Neural crest cell (in vitro differentiated cells): ENCODE measurements around the gene PUSL1. TPM values are rescaled to one million over a fixed set of nuclear protein-coding genes. Genes with fewer than 3 reads are reported as not detected.
A peak's percentile ranks its signal among the peaks of the same experiment; 100 is the strongest.
"Not testable (repeated sequence)": the region's sequence is repeated elsewhere in the genome, so short reads cannot be mapped to it uniquely, and the experiment has no call there.

Experiments
- DNase-seq: peaks from one replicate; pipeline ENCODE4 v3.0.0; 2021; ENCODE audit warnings: low read depth, mixed read lengths, low spot score
- H3K27ac Mint-ChIP-seq: one replicate; pipeline ENCODE4 v1.8.0; 2021; ENCODE audit warnings: mild to moderate bottlenecking, mixed read lengths; ENCODE audit not compliant: unreplicated experiment
- H3K27me3 Mint-ChIP-seq: 2 replicates; pipeline ENCODE4 v1.8.0; 2021; ENCODE audit warnings: low read depth, mild to moderate bottlenecking, mixed read lengths
- H3K36me3 Mint-ChIP-seq: 2 replicates; pipeline ENCODE4 v1.8.0; 2021; ENCODE audit warnings: low read depth, mild to moderate bottlenecking, mixed read lengths
- H3K4me1 Mint-ChIP-seq: 2 replicates; pipeline ENCODE4 v1.8.0; 2021; ENCODE audit warnings: mixed read lengths
- H3K4me3 Mint-ChIP-seq: one replicate; pipeline ENCODE4 v1.8.0; 2021; ENCODE audit warnings: mild to moderate bottlenecking, mixed read lengths
- H3K9me3 Mint-ChIP-seq: 2 replicates; pipeline ENCODE4 v1.8.0; 2021; ENCODE audit warnings: mixed read lengths
- CTCF ChIP-seq: fragments of 200-600 bp; sonication (generic); conservative IDR thresholded peaks from 2 replicates; pipeline ENCODE4 v1.5.0; 2021; ENCODE audit warnings: antibody characterized with exemption, mild to moderate bottlenecking
- total RNA-seq: library from RNA; stranded (reverse); gene quantifications from 2 replicates; pipeline ENCODE4 v1.2.1, GENCODE V29; 2021

The PUSL1 gene
- total RNA-seq, 1 donor from 2014 or later, result 27.9 TPM

DNA sequence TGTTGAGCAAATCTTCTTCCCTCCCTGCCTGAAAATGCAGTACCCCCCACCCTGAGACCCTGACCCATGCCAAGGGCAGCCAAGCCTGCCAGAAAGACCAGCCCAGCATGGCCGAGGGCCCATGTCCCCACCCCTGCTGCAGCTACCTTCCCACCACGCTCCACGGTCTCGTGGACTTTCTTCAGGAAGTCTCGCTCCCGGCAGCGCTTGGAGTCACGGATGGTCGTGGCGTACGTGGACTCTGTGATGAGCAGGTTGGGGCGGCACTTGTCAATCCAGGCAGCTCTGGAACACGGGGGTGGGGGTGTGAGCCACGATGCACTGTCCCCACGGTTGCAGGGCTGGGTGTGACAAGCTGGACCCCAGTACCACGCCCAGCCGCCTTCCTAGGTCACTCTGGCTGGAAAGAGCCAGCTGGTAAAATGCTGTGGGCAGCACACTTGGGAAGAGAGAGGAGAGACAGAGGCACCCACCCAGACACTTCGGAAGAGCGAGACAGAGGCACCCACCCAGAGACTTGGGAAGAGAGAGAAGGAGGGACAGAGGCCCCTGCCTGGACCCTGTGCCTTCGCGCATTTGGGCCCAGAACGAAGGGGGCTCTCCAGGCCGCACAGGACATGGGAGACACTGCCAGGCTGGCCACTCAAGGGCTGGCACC lies 6.4 kb downstream of the PUSL1 start:
- Mint-ChIP-seq H3K27ac (no peak overlapping the region), H3K4me3 (peak overlapping the region; percentile 23), H3K9me3 (no peaks in the 10 kb centered on the region), H3K27me3 (no peaks in the 10 kb centered on the region), H3K36me3 (peaks cover 2% of the 10 kb centered on the region), H3K4me1 (peaks cover 11% of the 10 kb centered on the region)
- DNase-seq, result no peak
- TF ChIP-seq CTCF, result no peak

DNA sequence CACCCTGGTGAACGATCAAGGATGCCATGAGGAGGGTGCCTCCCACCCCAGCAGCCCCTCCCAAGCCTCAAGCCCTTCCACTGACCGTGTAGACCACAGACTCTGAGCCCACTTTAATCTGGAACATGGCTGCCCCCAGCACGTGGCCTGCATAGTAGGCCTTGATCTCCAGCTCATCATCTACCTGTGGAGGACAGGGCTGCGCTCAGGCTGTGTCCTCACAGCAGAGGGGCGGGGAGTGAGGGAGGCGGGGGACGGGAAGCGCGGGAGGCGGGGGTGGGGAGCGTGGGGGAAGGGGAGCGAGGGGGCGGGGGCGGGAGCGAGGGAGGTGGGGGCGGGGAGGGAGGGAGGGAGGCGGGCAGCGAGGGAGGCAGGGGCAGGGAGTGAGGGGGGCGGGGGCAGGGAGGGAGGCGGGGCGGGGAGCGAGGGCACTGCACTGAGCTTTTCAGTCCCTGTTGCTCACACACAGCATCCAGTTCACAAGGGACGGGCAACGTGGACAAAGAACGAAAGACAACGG lies 7.1 kb downstream of the PUSL1 start:
- H3K27me3 Mint-ChIP-seq, result no peaks in the 10 kb centered on the region
- peaks cover 11% of the 10 kb centered on the region for H3K4me1 Mint-ChIP-seq
- H3K36me3 Mint-ChIP-seq, result peaks cover 2% of the 10 kb centered on the region
- H3K9me3 Mint-ChIP-seq, result no peaks in the 10 kb centered on the region
- peak overlapping the region; percentile 23 for H3K4me3 Mint-ChIP-seq
- peak overlapping the region; percentile 57 for H3K27ac Mint-ChIP-seq
- DNase-seq, result no peak
- TF ChIP-seq CTCF, result no peak

- H3K27ac Mint-ChIP-seq, H3K36me3 Mint-ChIP-seq, H3K27me3 Mint-ChIP-seq, DNase-seq, H3K9me3 Mint-ChIP-seq: not testable (repeated sequence)
- Mint-ChIP-seq H3K4me3 (peak overlapping the region; percentile 31), H3K4me1 (peaks cover 11% of the 10 kb centered on the region)
Observed at GRCh38 chr1:1316199-1316598, 7.8 kb downstream of the PUSL1 start.

DNA sequence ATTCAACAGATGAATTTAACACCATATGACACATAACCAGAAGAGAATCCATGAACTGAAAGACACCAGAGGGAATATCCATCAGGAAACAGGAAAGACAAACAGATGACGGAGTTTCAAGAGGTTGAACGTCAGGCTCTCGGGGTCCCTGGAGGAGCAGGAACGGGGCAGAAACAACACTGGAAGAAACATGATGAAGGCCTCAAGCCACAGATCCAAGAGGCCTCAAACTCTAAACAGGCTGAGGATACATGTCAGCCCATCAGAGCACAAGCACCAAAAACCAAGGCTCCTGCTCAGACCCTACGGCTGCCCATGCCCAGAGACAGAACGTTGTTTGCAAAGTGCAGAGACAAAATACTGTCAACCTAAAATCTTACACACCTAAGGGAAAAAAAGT lies 9.0 kb downstream of the PUSL1 start:
- H3K4me1 Mint-ChIP-seq, result peaks cover 15% of the 10 kb centered on the region

GRCh38 chr1:1318131-1318652 lies 9.8 kb downstream of the PUSL1 start:
- Mint-ChIP-seq H3K4me1 (peaks cover 15% of the 10 kb centered on the region), H3K27ac (no peak overlapping the region), H3K4me3 (peak overlapping the region; percentile 62), H3K36me3 (peaks cover 2% of the 10 kb centered on the region), H3K27me3 (no peaks in the 10 kb centered on the region), H3K9me3 (no peaks in the 10 kb centered on the region)
- DNase-seq, result no peak
- no peak for TF ChIP-seq CTCF

More for the DNA sequence above, 9.0 kb downstream of the PUSL1 start:
- Mint-ChIP-seq H3K36me3 (peaks cover 2% of the 10 kb centered on the region), H3K27me3 (no peaks in the 10 kb centered on the region), H3K4me3 (peak overlapping the region; percentile 19), H3K9me3 (no peaks in the 10 kb centered on the region), H3K27ac (no peak overlapping the region)
- TF ChIP-seq CTCF, result no peak
- no peak for DNase-seq
